ENCODE results near the gene KRT82. TPM values are rescaled to one million over a fixed set of nuclear protein-coding genes. Genes with fewer than 3 reads are reported as not detected.

Gene KRT82
- total and polyA plus RNA-seq, 2 of the 8 experiments (the other 6 are each of a cell fraction or from before 2014, with no cell fraction given), result not detected

- no peak overlapping the region for H3K4ac ChIP-seq (replicated peaks; ENCODE audit: insufficient read length, low read depth, low read length)
- H2BK12ac ChIP-seq (ENCODE audit: low read depth, low read length), result no peak overlapping the region
- no peak overlapping the region for H3K4me2 ChIP-seq (ENCODE audit: insufficient read depth in 1 of 2, low read depth in 2 of 2, low read length in 2 of 2)
- no peak for TF ChIP-seq NANOG (IDR thresholded peaks at IDR 0.05; ENCODE audit: insufficient read depth, low read depth, low read length, poor library complexity, severe bottlenecking)
- H3K4me1 ChIP-seq (replicated peaks in 1 of 4; ENCODE audit: control insufficient read depth in 3 of 4, insufficient read depth in 4 of 4, low read length in 3 of 4), result peaks cover 0 to 5% (median 3%) of the 10 kb centered on the region in 4 experiments; a peak in 3 of 7 replicates
- H4K8ac ChIP-seq (ENCODE audit: extremely low read depth, insufficient read depth, low read length), result no peak overlapping the region; the same call in 1 of the 2 replicates
- no peak overlapping the region for H3K14ac ChIP-seq (ENCODE audit: insufficient read length)
- H3K23me2 ChIP-seq (ENCODE audit: low read depth, low read length), result no peaks in the 10 kb centered on the region
- H4K5ac ChIP-seq (ENCODE audit: insufficient read length, low read depth, low read length), result no peak overlapping the region
- H2BK120ac ChIP-seq (replicated peaks; ENCODE audit: low read depth, low read length), result no peak overlapping the region
- no peak for FAIRE-seq
- ChIA-PET CTCF (ENCODE audit: partially characterized antibody) (interaction anchor here (0.6 kb wide), 1 partner anchor 287 kb away, joined by 3 read pairs; no protein-coding TSS in a partner anchor), POLR2A (ENCODE audit: partially characterized antibody) (interaction anchor here (1.0 kb wide), 1 partner anchor 39 kb away, joined by 3 read pairs; no protein-coding TSS in a partner anchor)
- H2BK20ac ChIP-seq (ENCODE audit: low read length), result no peak overlapping the region
- no peak overlapping the region for H3K23ac ChIP-seq (ENCODE audit: insufficient read length)
- H3K36me3 ChIP-seq (ENCODE audit: control insufficient read depth in 2 of 4, insufficient read depth in 4 of 4, low read length in 3 of 4), result no peaks in the 10 kb centered on the region
- no peak overlapping the region for H2AK5ac ChIP-seq (ENCODE audit: low read depth, low read length)
- no peak overlapping the region for H3K56ac ChIP-seq (replicated peaks; ENCODE audit: insufficient read length, low read depth, low read length)
- H4K91ac ChIP-seq (replicated peaks; ENCODE audit: insufficient read length, low read length), result no peak overlapping the region
- H2AFZ ChIP-seq (ENCODE audit: low read length), result no peak overlapping the region
- no peak overlapping the region for H3K9ac ChIP-seq (replicated peaks in 1 of 4; ENCODE audit: extremely low read depth in 1 of 4, low read depth in 3 of 4, low read length in 3 of 4)
- no peaks in the 10 kb centered on the region for H3K79me2 ChIP-seq (ENCODE audit: control insufficient read depth in 1 of 2, insufficient read depth in 2 of 2, low read length in 2 of 2)
- H3K4me3 ChIP-seq (ENCODE audit: extremely low read depth in 1 of 4, insufficient read depth in 2 of 4, low read depth in 3 of 4, low read length in 4 of 4), result no peak overlapping the region
- H2BK15ac ChIP-seq (ENCODE audit: low read length), result no peak overlapping the region
- no peak overlapping the region for H3K27ac ChIP-seq (ENCODE audit: low read depth, low read length)
- no peak overlapping the region for H2BK5ac ChIP-seq (ENCODE audit: low read depth, low read length)
- H3K18ac ChIP-seq (ENCODE audit: extremely low read depth, low read length), result no peak overlapping the region
- H3K9me3 ChIP-seq (ENCODE audit: insufficient read depth in 2 of 2, low read depth in 1 of 2, low read length in 1 of 2), result peaks cover 5 to 6% of the 10 kb centered on the region in 2 experiments; a peak in 3 of 4 replicates
- H3K79me1 ChIP-seq (ENCODE audit: low read depth, low read length), result no peaks in the 10 kb centered on the region
- 67% methylated on average over 3 of the region's 3 CpGs; no CpG with 5 or more reads in 1 of the 2 experiments for WGBS, 2 experiments (ENCODE audit: extremely low coverage in 1 of 2, insufficient coverage in 1 of 2, insufficient read length in 1 of 2, insufficient replicate concordance in 2 of 2, low coverage in 1 of 2, low lambda C conversion rate in 2 of 2, missing lambda C conversion rate in 1 of 2)
- no peaks in the 10 kb centered on the region; a peak in 2 of 7 replicates for H3K27me3 ChIP-seq (replicated peaks in 1 of 4; ENCODE audit: control insufficient read depth in 3 of 4, extremely low read depth in 1 of 4, insufficient read depth in 3 of 4, low read length in 3 of 4)
- H4K20me1 ChIP-seq (replicated peaks in 1 of 2; ENCODE audit: control insufficient read depth in 1 of 2, insufficient read depth in 2 of 2, low read length in 2 of 2), result no peaks in the 10 kb centered on the region
- no peak for DNase-seq (ENCODE audit: low read depth in 1 of 2, low spot score in 2 of 2)
Measured at GRCh38 chr12:52443966-52444365, 37.8 kb upstream of the KRT82 start.
